Stimulated activated CD4-positive, alpha-beta T cell treated with anti-CD3 and anti-CD28 coated beads, Interleukin-15, amount 100 ng/mL, for 24 hours (primary cell): Measurements from ENCODE around the gene AREL1.

ENCODE experiments used
- DNase-seq: peaks from one replicate; pipeline ENCODE4 v3.0.0-alpha.2; 2020

AREL1 gene

DNA sequence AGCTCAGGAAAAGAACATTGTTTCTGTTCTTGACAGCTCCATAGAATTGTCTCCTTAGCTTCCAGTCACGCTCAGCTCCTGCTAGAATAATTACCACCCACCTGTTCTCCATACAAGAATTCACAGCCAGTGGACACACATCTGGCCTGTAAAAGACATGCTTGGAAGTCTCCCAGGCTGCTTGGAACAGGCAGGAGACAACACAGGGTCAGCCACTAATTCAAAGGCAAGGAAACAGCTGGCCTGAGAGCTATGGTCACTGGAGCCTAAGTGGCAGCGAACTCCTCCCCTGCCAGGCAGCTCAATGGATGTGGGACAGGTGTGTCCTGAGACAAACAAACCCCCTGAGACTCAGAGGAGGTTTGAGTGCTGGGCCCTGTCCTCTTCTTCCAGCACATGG lies 77.9 kb downstream of the AREL1 start:
- no peak for DNase-seq

DNA sequence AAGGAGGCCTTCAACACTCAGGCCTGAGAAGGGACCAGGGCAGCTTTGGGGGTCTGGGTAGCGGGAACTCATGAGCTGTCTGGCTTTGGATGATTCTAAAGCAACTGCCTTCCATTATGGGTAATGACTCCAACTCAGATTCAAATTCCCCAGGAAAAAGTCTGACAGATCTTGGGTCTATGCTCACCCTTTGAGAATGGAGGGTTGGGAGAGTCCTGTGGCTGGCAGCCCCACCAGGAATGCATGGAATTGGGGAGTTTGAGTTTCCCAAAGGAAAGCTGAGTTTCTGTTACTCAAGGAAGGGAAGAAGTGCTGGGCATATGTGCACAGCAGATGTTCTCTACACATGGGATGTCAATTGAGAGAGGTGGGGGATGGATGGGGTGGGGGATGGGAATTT lies 78.4 kb downstream of the AREL1 start:
- DNase-seq = no peak

DNA sequence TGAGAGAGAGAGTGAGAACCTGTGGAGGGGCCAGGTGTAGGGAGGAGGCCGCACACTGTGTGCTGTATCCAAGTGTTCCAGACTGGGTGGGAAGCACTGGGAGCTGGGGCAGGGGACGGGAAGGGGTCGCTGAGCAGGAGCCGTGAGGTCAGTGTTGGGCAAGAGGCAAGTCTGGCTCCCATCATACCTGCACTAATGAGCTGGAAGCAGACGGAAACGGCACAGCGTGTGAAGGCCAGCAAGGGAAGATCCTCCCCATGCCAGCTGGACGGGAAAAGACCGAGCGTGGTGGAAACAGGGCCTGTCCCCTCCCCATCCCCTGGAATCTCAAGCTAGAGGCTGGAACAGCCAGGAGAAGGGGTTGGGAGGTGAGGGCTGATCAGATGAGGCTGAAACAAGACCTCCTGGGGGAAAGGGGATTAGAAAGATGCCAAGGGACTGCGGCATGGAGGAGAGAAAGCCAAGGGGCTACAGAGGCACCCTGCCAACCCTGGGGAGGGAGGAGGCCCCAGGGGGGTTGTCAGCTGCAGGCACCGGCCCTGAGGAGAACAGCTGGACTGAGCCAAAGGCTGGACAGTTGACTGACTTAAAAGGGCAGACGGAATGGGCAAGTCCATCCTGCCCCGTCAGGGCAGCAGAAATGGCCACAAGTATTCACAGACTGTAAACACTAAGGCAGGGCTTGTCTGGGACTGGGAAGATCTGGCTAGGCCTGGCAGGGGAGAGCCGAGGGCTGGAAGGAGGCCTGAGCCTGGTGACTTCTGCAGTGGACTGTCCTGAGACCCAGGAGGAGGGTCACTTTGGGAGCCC lies 81.8 kb downstream of the AREL1 start:
- no peak for DNase-seq

DNA sequence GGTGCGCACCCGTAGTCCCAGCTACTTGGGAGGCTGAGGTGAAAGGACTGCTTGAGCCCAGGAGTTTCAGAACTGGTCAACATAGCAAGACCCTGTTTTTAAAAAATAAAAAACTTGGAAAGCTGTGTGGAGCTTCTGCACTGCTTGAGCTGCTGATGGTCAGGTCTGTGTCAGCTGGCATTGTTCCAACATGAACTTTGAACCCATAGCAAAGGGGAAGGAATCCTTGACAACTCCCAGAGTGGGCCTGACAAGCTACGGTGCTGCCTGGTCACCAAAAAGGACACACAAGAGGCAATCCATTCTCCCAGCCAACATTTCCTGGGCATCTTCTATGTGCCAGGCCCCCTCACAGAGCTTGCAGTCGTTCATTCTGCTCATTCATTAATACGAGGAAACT lies 84.5 kb downstream of the AREL1 start:
- DNase-seq = no peak

- no peak for DNase-seq
Observed at GRCh38 chr14:74627076-74627475, 85.8 kb downstream of the AREL1 start.

GRCh38 chr14:74622257-74622656 lies 90.6 kb downstream of the AREL1 start:
- DNase-seq = no peak

GRCh38 chr14:74621556-74621955 lies 91.3 kb downstream of the AREL1 start:
- no peak for DNase-seq

DNA sequence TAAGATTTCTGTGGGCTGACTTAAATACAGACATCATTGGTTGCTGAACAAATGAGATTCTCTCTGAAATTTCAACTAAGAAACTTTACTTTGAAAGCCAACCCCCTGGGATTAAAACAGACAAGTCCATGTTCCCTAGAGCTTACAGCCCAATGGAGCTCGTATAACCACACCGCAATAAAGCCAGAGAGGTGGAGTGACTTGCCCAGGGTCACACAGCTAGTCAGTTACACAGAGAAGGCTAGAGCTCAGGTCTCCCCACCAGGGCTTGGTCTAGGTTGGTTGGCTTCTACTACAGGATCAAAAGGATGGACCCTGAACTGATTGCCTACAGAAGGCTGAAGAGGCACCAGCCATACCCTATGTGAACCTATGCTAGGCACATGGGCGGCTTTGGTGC lies 92.0 kb downstream of the AREL1 start:
- DNase-seq = no peak

GRCh38 chr14:74620497-74620921 lies 92.4 kb downstream of the AREL1 start:
- DNase-seq = peak; percentile 31

GRCh38 chr14:74619672-74620131 lies 93.2 kb downstream of the AREL1 start:
- DNase-seq = no peak

DNA sequence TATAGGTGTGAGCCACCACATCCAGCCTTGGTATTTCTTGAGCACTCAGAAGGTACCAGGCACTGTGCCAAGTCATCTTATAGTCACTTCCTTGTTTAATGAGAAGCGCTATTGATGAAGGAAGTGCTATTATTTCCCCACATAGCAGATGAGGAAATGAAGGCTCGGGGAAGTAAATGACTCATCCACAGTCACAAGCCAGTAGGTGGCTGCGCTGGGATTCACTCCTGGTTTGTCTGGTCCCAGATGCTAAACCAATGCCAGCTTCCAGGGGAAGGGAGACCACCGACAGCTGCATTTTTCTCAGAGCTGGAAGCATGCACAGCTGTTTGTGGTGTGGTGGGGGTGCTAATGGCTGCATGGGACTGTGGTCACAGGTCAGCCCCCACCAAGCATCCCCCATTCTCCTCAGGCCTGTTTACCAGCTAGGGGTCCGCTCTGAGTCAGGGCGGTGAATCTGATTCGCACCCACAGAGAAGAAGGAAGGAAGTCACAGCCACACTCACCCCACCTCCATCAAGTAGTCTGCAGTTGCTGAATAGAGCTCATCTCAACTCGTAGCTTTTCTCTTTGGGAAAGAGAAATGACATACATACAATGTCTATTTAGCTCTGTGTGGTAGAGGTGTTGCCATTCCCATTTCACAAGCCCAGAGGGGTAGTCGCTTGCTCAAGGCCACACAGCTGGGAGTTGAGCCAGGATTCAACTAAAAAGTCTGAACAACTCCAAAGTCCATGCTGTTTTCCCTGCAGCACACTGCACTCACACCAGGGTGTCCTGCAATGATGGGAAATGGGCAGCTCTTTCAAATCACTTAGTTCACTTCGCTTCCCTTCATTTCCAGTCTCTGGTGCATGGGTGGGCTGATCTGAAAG lies 94.6 kb downstream of the AREL1 start:
- peak; percentile 67 for DNase-seq

DNA sequence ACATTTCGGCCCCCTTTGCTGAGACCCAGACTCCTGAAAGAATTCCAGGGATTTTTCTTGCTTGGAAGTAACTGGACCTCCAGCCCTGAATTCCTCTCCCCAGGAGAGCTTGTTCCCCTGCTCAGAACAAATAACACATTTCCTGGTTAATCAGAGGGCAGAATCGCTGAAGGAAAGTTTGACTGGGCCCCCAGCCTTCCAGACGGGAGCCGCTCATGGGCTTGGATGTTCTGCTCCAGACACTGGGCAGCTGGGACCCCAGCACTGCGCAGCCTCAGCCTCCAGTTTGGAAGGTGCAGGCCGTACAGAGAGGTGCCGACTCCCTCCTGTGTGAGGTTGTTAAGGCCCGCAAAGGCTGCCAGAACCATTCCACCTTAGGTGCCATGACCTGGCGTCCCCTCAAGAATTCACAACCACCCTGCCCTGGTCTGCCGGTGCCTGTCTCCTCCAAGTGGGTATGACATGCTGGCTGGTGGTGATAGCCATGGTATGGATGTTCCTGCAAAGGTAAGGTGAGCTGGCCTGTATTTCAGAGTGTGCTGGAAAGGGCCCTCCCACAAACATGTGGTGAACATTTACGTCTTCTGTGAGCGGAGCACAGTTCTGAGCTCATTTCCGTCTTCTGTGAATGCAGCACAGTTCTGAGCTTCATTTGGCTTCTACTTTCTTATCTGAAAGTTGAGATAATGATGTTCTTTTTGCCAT lies 95.7 kb downstream of the AREL1 start:
- DNase-seq = no peak

- DNase-seq = peak; percentile 51
Observed at GRCh38 chr14:74616507-74616906, 96.4 kb downstream of the AREL1 start.

DNA sequence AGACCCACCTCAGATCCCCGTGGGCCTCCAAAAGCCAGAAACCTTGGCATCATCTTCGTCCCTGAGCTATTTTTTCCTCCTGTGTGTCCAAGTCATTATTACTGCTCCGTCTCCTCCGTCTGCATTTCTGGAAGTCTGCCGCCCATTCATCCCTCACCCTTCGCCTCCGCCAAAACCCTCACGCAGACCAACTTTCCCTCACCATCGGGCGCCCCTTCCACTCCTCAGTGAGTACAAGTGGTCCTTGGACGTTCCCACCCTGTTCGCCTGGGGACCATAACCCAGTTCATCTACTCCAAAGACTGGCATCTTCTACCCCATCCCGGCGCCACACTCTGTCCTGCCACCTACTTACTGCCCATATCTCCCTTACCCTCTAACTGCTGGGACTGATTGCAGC lies 97.1 kb downstream of the AREL1 start:
- DNase-seq = no peak

- no peak for DNase-seq
Observed at GRCh38 chr14:74614508-74615495, 98.1 kb downstream of the AREL1 start.

DNA sequence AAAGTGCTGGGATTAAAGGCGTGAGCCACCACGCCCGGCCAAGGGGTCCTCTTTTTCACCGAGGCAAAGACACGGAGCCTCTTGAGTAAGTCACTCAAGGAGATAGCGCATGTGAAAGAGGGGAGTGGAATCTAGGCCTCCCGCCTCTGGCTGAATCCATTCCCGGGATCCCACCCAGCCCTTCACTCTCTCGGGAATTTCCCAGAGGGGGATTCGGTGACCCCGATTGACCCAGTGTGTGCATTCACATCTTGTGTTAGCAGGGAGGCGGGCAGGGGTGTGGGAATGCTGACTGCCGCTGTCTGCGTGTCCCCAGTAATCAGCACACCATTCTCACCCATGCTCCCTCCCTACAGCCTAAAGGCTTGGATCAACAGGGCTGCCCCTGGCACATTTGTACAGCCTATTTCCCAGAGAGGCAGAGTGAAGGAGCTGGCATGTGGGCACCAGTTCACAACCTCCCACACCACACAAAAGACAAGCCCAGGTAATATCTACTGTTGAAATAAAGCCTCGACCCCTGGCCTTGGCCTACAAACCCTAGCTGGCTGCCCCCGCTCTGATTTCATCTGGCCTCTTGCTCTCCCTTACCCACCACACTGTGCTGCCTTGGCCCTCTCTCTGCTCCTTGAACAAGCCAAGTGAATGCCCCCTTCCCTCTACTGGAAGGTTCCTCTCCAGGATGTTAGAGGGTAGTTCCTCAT lies 99.5 kb downstream of the AREL1 start:
- DNase-seq = no peak

DNA sequence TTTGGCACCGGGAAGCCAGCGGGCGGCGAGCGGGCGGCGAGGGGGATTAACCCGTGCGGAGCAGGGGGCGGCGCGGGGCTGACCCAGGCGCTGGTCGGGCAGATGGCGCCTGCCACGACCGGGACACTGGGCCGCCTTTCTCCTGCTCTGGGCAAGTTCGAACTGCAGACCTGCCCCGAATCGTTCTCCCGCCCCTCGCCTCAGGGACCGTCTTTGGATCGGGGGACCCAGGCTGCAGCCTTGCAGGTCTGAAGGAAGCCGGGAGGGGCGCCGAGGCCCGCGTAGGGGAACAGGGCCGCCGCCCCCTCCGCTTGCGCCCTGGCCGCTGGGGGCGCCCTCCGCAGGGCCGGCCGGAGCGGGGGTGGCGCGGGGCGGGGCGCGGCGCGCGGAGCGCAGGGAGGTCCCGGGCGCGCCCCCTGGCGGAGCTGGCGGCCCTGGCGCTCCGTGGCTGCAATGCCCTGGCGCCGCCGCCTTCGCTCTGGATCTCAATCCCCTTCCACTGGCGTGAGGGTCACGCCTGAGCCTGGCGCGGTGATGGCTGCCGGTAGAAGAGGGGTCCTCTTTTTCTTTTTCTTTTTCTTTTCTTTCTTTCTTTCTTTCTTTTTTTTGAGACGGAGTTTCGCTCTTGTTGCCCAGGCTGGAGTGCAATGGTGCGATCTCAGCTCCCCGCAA lies 100.4 kb downstream of the AREL1 start:
- peak; percentile 87 for DNase-seq

DNA sequence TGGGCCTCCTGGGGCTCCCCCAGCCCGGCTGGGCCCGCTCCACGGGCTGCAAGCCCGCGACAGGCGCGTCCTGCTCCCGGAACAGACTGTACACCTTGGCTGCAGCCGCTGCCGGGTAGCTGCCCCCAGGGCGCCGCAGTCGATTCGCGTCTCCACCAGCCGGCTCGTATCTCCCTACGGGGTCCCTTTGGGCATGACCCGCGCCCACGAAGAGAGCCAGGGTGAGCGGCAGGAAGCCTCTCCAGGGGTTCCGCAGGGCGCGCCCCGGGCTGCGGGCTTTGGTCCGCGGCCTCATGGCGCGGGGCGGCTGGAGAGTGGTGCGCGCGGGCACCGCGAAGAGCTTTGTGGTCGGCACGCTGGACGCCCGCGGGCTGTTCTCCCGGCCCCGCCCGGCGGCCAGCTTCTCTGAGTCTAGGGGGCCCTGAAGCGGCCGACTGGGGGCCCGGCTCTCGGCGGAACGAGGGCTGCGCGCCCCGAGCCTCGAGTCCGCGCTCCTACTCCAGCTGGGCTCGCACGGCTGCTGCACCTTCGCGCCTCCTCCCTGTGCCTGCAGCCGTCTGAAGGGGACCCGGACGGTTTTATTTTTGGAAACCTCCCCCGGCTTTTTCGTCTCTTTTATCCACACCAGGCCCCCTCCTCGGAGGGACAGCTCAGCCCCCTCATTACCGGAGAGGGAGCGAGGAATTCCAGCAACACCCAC lies 101.1 kb downstream of the AREL1 start, which contains the start of gene LTBP2:
Gene LTBP2 (minus strand): TSS at position 588 of the 700 bp plus-strand sequence. CDS start 293 bp downstream, at position 295.
- DNase-seq = peak; percentile 32
